AG04450 (cell line): ENCODE measurements around the gene TMEM205. TPM values are rescaled to one million over a fixed set of nuclear protein-coding genes. Genes with fewer than 3 reads are reported as not detected.

Experiments
- CTCF ChIA-PET: fragments of 300-600, 350-600 bp; formaldehyde crosslinking; extraction: SDS; loops from one replicate; lab custom pipeline; 2022; ENCODE audit warnings: antibody characterized with exemption, inconsistent platforms; lab: Charles Lee
- POLR2A ChIA-PET: fragments of 350-600 bp; formaldehyde crosslinking; extraction: SDS; loops from one replicate; lab custom pipeline; 2021; ENCODE audit warnings: antibody characterized with exemption, inconsistent platforms; lab: Yijun Ruan, JAX
- DNase-seq: peaks from one replicate; pipeline ENCODE4 v3.0.0-alpha.2; 2011; ENCODE audit warnings: low read depth, low spot score
- H3K27ac ChIP-seq: one replicate; pipeline ENCODE4 v1.5.1; 2012; ENCODE audit warnings: low read depth, low read length, control low read depth
- H3K27me3 ChIP-seq: one replicate; pipeline ENCODE4 v1.6.0; 2012; ENCODE audit warnings: low read length; ENCODE audit not compliant: control insufficient read depth, insufficient read depth
- H3K4me3 ChIP-seq: 2 replicates; pipeline ENCODE4 v1.5.1; 2011; ENCODE audit warnings: mild to moderate bottlenecking, low read depth, low read length, control low read depth
- H3K9me3 ChIP-seq: 2 replicates; pipeline ENCODE4 v1.5.1; 2012; ENCODE audit warnings: low read length; ENCODE audit not compliant: control insufficient read depth, insufficient read depth
- CTCF ChIP-seq: IDR thresholded peaks from 2 replicates; pipeline ENCODE4 v1.5.1; 2011; ENCODE audit warnings: low read depth, low read length, control low read depth, inconsistent platforms
- polyA plus RNA-seq: library from polyadenylated mRNA; depleted of rRNA; stranded (reverse); fragments of >200 nt; gene quantifications from 2 replicates; pipeline ENCODE4 v1.2.3, GENCODE V29; 2011

TMEM205 gene
- polyA plus RNA-seq, 1 experiment: 71.9 TPM

GRCh38 chr19:11370744-11371143 lies 24.7 kb upstream of the TMEM205 start:
- TF ChIP-seq CTCF: no peak
- CTCF ChIA-PET: no interaction called here

GRCh38 chr19:11367528-11367927 lies 21.5 kb upstream of the TMEM205 start:
- H3K27me3 ChIP-seq: no peaks in the 10 kb centered on the region
- no peak for TF ChIP-seq CTCF
- ChIA-PET POLR2A (no interaction called here), CTCF (interaction anchor here (1.0 to 2.1 kb wide), 2 partner anchors 10 to 16 kb away, joined by 3 to 7 read pairs; no protein-coding TSS in a partner anchor)
- H3K4me3 ChIP-seq: no peak overlapping the region
- DNase-seq: no peak
- no peaks in the 10 kb centered on the region; the same call in 1 of the 2 replicates for H3K9me3 ChIP-seq
- H3K27ac ChIP-seq: no peak overlapping the region

More at GRCh38 chr19:11370744-11371143, 24.7 kb upstream of the TMEM205 start:
- H3K4me3 ChIP-seq: no peak overlapping the region
- no peaks in the 10 kb centered on the region; the same call in 1 of the 2 replicates for H3K9me3 ChIP-seq
- H3K27ac ChIP-seq: no peak overlapping the region
- POLR2A ChIA-PET: no interaction called here
- H3K27me3 ChIP-seq: no peaks in the 10 kb centered on the region
- DNase-seq: no peak

GRCh38 chr19:11365557-11366117 lies 19.6 kb upstream of the TMEM205 start:
- TF ChIP-seq CTCF: no peak
- CTCF ChIA-PET: no interaction called here
- POLR2A ChIA-PET: no interaction called here

GRCh38 chr19:11364935-11365334 lies 18.9 kb upstream of the TMEM205 start:
- H3K27ac ChIP-seq: no peak overlapping the region
- no peaks in the 10 kb centered on the region; the same call in 1 of the 2 replicates for H3K9me3 ChIP-seq
- no peak for DNase-seq
- H3K27me3 ChIP-seq: no peaks in the 10 kb centered on the region
- ChIA-PET POLR2A (no interaction called here), CTCF (no interaction called here)
- no peak overlapping the region for H3K4me3 ChIP-seq
- no peak for TF ChIP-seq CTCF

More at GRCh38 chr19:11365557-11366117, 19.6 kb upstream of the TMEM205 start:
- Histone ChIP-seq H3K4me3 (no peak overlapping the region), H3K9me3 (no peaks in the 10 kb centered on the region; the same call in 1 of the 2 replicates), H3K27ac (no peak overlapping the region), H3K27me3 (no peaks in the 10 kb centered on the region)
- DNase-seq: no peak

GRCh38 chr19:11364296-11364904 lies 18.3 kb upstream of the TMEM205 start:
- H3K9me3 ChIP-seq: no peaks in the 10 kb centered on the region; the same call in 1 of the 2 replicates
- no peaks in the 10 kb centered on the region for H3K27me3 ChIP-seq
- DNase-seq: no peak
- TF ChIP-seq CTCF: no peak
- CTCF ChIA-PET: interaction anchor here (1.5 kb wide), 1 partner anchor 70 kb away, joined by 3 read pairs; no protein-coding TSS in a partner anchor
- POLR2A ChIA-PET: no interaction called here
- no peak overlapping the region for H3K27ac ChIP-seq
- no peak overlapping the region for H3K4me3 ChIP-seq
